ENCODE measurements around the gene GMPS. TPM values are rescaled to one million over a fixed set of nuclear protein-coding genes. Genes with fewer than 3 reads are reported as not detected.

The GMPS gene
- total and polyA plus RNA-seq, 2 of the 4 experiments (the other 2 are of a cell fraction) = 33.9 to 52.5 TPM

- no peak overlapping the region for H2BK20ac ChIP-seq (ENCODE audit: low read depth, low read length)
- POLR2A ChIA-PET (ENCODE audit: unreplicated experiment) = no interaction called here
- no peaks in the 10 kb centered on the region for H3K4me1 ChIP-seq (ENCODE audit: control insufficient read depth, insufficient read depth, low read length)
- H2AK9ac ChIP-seq (replicated peaks; ENCODE audit: low read depth, low read length, poor library complexity) = no peak overlapping the region
- peaks cover 6% of the 10 kb centered on the region; the same call in 1 of the 2 replicates for H3K36me3 ChIP-seq (ENCODE audit: control insufficient read depth, insufficient read depth, low read length)
- no peak overlapping the region for H3K4me3 ChIP-seq (ENCODE audit: insufficient read depth, low read depth, low read length)
- H4K91ac ChIP-seq (ENCODE audit: insufficient read depth, low read depth, low read length) = no peak overlapping the region
- H3K18ac ChIP-seq (ENCODE audit: low read depth, low read length) = no peak overlapping the region
- no peaks in the 10 kb centered on the region for H3K9me3 ChIP-seq (ENCODE audit: control insufficient read depth, insufficient read depth, low read length)
- no peak overlapping the region for H3K14ac ChIP-seq (replicated peaks; ENCODE audit: low read depth, low read length)
- no peak overlapping the region for H3K56ac ChIP-seq (ENCODE audit: extremely low read depth, insufficient read depth, low read length)
- H3K9me1 ChIP-seq (ENCODE audit: insufficient read depth, low read length) = no peaks in the 10 kb centered on the region
- H3K79me1 ChIP-seq (ENCODE audit: low read depth in 1 of 2, low read length in 2 of 2) = peaks cover 9 to 23% of the 10 kb centered on the region in 2 experiments; a peak in 3 of 4 replicates
- H4K20me1 ChIP-seq (ENCODE audit: insufficient read depth, low read length) = no peaks in the 10 kb centered on the region
- DNase-seq (no peak), ATAC-seq (ENCODE audit: low read depth) (no peak)
- dilution Hi-C loops (cut with HindIII; ENCODE audit: low sequenced_read_pairs, unreplicated experiment) (no loop called here), in situ Hi-C loops (cut with MboI; ENCODE audit: low sequenced_read_pairs) (no loop called here), intact Hi-C loops (cut with micrococcal nuclease) (no loop called here)
- H3K27me3 ChIP-seq (ENCODE audit: control insufficient read depth, insufficient read depth, low read length) = no peaks in the 10 kb centered on the region
- H2BK5ac ChIP-seq (ENCODE audit: low read depth, low read length, poor library complexity, severe bottlenecking) = no peak overlapping the region
- H3K4me2 ChIP-seq (ENCODE audit: low read depth, low read length) = no peak overlapping the region
- WGBS, 2 experiments (ENCODE audit: extremely low coverage in 2 of 2, insufficient read length in 1 of 2) = no CpG with 5 or more reads among the region's 1 CpG
- TF ChIP-seq MAZ (IDR thresholded peaks at IDR 0.05; ENCODE audit: borderline replicate concordance, low read depth, low read length) (no peak), ELK1 (IDR thresholded peaks at IDR 0.05; ENCODE audit: borderline replicate concordance, low read depth, low read length) (no peak), SMC3 (IDR thresholded peaks at IDR 0.05; ENCODE audit: low read depth, low read length) (no peak), MXI1 (IDR thresholded peaks at IDR 0.05; ENCODE audit: borderline replicate concordance, low read depth, low read length) (no peak), RFX5 (IDR thresholded peaks at IDR 0.05; ENCODE audit: low read depth, low read length) (no peak), RCOR1 (IDR thresholded peaks at IDR 0.05; ENCODE audit: insufficient replicate concordance, low read length) (no peak), FOS (IDR thresholded peaks at IDR 0.05; ENCODE audit: low read depth, low read length) (no peak), RAD21 (IDR thresholded peaks at IDR 0.05; ENCODE audit: low read length) (no peak), NFE2L2 (IDR thresholded peaks at IDR 0.05; ENCODE audit: low read depth, low read length) (no peak), BHLHE40 (IDR thresholded peaks at IDR 0.05; ENCODE audit: low read depth, low read length) (no peak), POLR2A (IDR thresholded peaks at IDR 0.05; ENCODE audit: low read depth, low read length) (no peak), CHD1 (IDR thresholded peaks at IDR 0.05; ENCODE audit: low read depth, low read length) (no peak), USF2 (IDR thresholded peaks at IDR 0.05; ENCODE audit: low read depth, low read length) (no peak), MAFK (IDR thresholded peaks at IDR 0.05; ENCODE audit: low read depth, low read length) (no peak)
- CTCF ChIA-PET = no interaction called here
- H4K8ac ChIP-seq (ENCODE audit: low read depth in 2 of 2, low read length in 2 of 2) = no peak overlapping the region
- no peak overlapping the region for H2BK15ac ChIP-seq (ENCODE audit: low read depth, low read length)
- BruUV-seq (replicated peaks) = no TSS peak
- no peak overlapping the region for H2AFZ ChIP-seq (replicated peaks; ENCODE audit: low read length, poor library complexity)
- H2BK120ac ChIP-seq (ENCODE audit: low read depth, low read length) = no peak overlapping the region
- no peak overlapping the region for H4K5ac ChIP-seq (ENCODE audit: low read depth, low read length)
- no peak overlapping the region for H3K4ac ChIP-seq (ENCODE audit: low read depth, low read length)
- H3K23ac ChIP-seq (ENCODE audit: low read depth, low read length) = no peak overlapping the region
- H3K9ac ChIP-seq (ENCODE audit: low read depth, low read length) = no peak overlapping the region
- H3K27ac ChIP-seq (ENCODE audit: insufficient read depth, low read length) = no peak overlapping the region
- no peak overlapping the region for H2AK5ac ChIP-seq (ENCODE audit: low read depth, low read length)
These were observed 26.9 kb upstream of the GMPS start for GRCh38 chr3:155843569-155843968.
